Thoracic aorta (tissue), 2 donors: ENCODE results near the gene YY1AP1. TPM values are rescaled to one million over a fixed set of nuclear protein-coding genes. Genes with fewer than 3 reads are reported as not detected.
"Not testable (repeated sequence)": the region's sequence is repeated elsewhere in the genome, so short reads cannot be mapped to it uniquely, and the experiment has no call there.

Experiments
- ATAC-seq: fragments of 150-250 bp; one replicate; pipeline ENCODE4 v1.8.0; 2017; ENCODE audit warnings: low read depth; ENCODE audit not compliant: insufficient number of reproducible peaks, low FRiP score
- DNase-seq: peaks from one replicate; pipeline ENCODE4 v3.0.0-alpha.2; 2020; ENCODE audit warnings: low spot score
- H3K27ac ChIP-seq, 2 donors: fragments of 200-600 bp; sonication (generic); 1 replicate in 1 of 2; 2 replicates in 1 of 2; pipeline ENCODE4 v1.5.1; 2016; ENCODE audit warnings: mild to moderate bottlenecking in 2 of 2, moderate library complexity in 2 of 2
- H3K27me3 ChIP-seq: fragments of 200-600 bp; sonication (generic); replicated peaks from 2 replicates; pipeline ENCODE4 v1.6.0; 2016; ENCODE audit warnings: mild to moderate bottlenecking; ENCODE audit not compliant: insufficient read depth
- H3K36me3 ChIP-seq: fragments of 200-600 bp; sonication (generic); one replicate; pipeline ENCODE4 v1.5.1; 2016
- H3K4me1 ChIP-seq, 2 donors: fragments of 200-600 bp; sonication (generic); 1 replicate in 1 of 2; 2 replicates in 1 of 2; pipeline versions ENCODE4 v1.5.1 to v1.6.0; 2016; ENCODE audit warnings: low read depth in 2 of 2, mild to moderate bottlenecking in 1 of 2; ENCODE audit not compliant: control insufficient read depth in 1 of 2
- H3K4me3 ChIP-seq: fragments of 200-600 bp; sonication (generic); 2 replicates; pipeline ENCODE4 v1.5.1; 2016; ENCODE audit warnings: mild to moderate bottlenecking
- H3K9me3 ChIP-seq: fragments of 200-600 bp; sonication (generic); 2 replicates; pipeline ENCODE4 v1.5.1; 2016
- total RNA-seq, 2 donors: library from RNA; depleted of rRNA; stranded (reverse); fragments of >200 nt; gene quantifications; one replicate each; pipeline versions ENCODE4 v1.1.0 to v1.2.3, GENCODE V29; 2016
- TF ChIP-seq, protein P1 (sequence below): fragments of 200-600 bp; sonication (generic); IDR thresholded peaks from one replicate; pipeline ENCODE4 v1.5.1; 2019; ENCODE audit warnings: antibody characterized with exemption

YY1AP1 gene
- total RNA-seq, 2 donors from 2014 or later = 156 to 197 TPM

DNA sequence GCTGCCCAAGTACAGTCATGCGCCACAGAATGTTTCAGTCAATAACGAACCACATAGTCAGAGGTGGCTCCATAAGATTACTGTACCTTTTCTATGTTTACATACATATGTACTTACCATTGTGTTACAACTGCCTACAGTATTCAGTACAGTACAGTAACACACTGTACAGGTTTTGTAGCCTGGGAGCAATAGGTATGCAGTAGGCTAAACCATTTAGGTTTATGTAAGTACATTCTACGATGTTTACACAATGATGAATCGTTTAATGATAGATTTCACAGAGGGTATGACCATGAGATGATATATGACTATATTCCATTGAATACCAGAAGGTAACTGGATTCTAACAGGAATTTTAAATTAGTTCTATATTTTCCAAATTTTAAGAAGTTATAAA, 10.5 kb downstream of the YY1AP1 start:
- no peaks in the 10 kb centered on the region for H3K27me3 ChIP-seq
- TF ChIP-seq, protein P1, sequence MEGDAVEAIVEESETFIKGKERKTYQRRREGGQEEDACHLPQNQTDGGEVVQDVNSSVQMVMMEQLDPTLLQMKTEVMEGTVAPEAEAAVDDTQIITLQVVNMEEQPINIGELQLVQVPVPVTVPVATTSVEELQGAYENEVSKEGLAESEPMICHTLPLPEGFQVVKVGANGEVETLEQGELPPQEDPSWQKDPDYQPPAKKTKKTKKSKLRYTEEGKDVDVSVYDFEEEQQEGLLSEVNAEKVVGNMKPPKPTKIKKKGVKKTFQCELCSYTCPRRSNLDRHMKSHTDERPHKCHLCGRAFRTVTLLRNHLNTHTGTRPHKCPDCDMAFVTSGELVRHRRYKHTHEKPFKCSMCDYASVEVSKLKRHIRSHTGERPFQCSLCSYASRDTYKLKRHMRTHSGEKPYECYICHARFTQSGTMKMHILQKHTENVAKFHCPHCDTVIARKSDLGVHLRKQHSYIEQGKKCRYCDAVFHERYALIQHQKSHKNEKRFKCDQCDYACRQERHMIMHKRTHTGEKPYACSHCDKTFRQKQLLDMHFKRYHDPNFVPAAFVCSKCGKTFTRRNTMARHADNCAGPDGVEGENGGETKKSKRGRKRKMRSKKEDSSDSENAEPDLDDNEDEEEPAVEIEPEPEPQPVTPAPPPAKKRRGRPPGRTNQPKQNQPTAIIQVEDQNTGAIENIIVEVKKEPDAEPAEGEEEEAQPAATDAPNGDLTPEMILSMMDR = no peak
- no peak overlapping the region for H3K4me3 ChIP-seq
- H3K4me1 ChIP-seq = peaks cover 0 to 13% of the 10 kb centered on the region in 2 donors
- ATAC-seq (no peak), DNase-seq (no peak)
- H3K36me3 ChIP-seq = peaks cover 59% of the 10 kb centered on the region
- H3K9me3 ChIP-seq = no peaks in the 10 kb centered on the region
- H3K27ac ChIP-seq = no peak overlapping the region

GRCh38 chr1:155673003-155673402, 15.6 kb downstream of the YY1AP1 start:
- peaks cover 71% of the 10 kb centered on the region for H3K36me3 ChIP-seq
- H3K27me3 ChIP-seq = no peaks in the 10 kb centered on the region
- ATAC-seq (no peak), DNase-seq (no peak)
- no peak overlapping the region for H3K27ac ChIP-seq
- TF ChIP-seq, protein P1 = no peak
- no peaks in the 10 kb centered on the region for H3K9me3 ChIP-seq
- no peaks in the 10 kb centered on the region for H3K4me1 ChIP-seq
- H3K4me3 ChIP-seq = no peak overlapping the region

DNA sequence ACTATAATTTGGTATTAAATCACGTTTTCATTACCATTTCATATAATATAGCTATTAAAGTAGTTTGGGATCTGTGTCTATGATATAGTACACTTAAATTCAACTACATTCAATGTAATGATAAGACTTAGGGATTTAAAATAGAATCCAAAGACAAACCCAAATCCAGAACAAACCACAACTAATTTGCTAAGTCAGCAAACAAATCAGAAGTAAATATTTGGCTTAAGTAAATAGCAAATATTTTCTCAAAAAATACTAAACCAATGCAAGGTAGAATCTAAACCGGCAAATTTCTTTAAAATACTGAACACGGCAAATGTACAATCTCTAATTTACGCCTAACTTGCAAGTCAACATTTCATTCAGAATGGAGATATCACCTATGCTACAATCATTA, 16.8 kb downstream of the YY1AP1 start:
- TF ChIP-seq, protein P1 = no peak
- peaks cover 69% of the 10 kb centered on the region for H3K36me3 ChIP-seq
- no peak for DNase-seq
- no peaks in the 10 kb centered on the region for H3K4me1 ChIP-seq
- no peak for ATAC-seq
- H3K4me3 ChIP-seq = no peak overlapping the region
- no peaks in the 10 kb centered on the region for H3K9me3 ChIP-seq
- H3K27me3 ChIP-seq = no peaks in the 10 kb centered on the region
- H3K27ac ChIP-seq = no peak overlapping the region

DNA sequence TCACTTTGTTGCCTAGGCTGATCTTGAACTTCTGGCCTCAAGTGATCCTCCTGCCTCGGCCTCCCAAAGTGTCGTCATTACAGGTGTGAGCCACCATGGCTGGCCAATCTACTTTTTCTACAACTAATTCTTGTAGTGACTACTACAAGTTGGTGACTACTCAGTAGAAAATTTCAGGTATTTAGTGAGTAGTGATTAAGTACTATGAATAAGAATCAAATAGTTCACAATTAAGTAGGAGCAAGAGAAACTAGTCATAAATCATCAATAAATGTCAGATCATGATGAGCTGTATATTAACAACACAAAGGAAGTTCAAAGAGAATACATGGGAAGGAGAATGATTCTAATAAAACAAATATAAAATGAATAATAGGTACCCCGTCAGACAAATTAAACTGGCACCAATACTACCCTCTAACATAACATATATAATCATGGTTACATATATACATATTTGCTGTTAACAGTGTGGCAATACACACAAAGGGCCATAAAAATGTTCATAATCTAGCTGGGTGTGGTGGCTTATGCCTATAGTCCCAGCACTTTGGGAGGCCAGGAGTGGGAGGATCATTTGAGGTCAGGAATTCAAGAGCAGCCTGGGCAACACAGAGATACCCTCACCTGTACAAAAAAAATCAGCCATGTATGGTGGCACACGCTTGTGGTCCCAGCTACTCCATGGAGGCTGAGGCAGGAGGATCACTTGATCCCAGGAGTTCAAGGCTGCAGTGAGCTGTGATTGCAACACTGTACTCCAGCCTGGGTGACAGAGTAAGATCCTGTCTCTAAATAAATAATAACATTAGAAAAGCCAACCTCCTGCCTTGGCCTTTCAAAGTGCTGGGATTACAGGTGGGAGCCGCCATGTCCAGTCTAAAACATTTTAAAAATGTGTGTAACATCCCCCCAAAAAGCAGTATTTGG, 19.1 kb downstream of the YY1AP1 start:
- no peaks in the 10 kb centered on the region for H3K4me1 ChIP-seq
- TF ChIP-seq, protein P1 = no peak
- H3K4me3 ChIP-seq = no peak overlapping the region
- H3K36me3 ChIP-seq = peaks cover 72% of the 10 kb centered on the region
- ATAC-seq (no peak), DNase-seq (no peak)
- H3K27me3 ChIP-seq = no peaks in the 10 kb centered on the region
- no peaks in the 10 kb centered on the region for H3K9me3 ChIP-seq
- H3K27ac ChIP-seq = no peak overlapping the region

GRCh38 chr1:155661239-155661638, 27.3 kb downstream of the YY1AP1 start:
- not testable (repeated sequence) for ATAC-seq, H3K27ac ChIP-seq, DNase-seq, H3K27me3 ChIP-seq, H3K4me1 ChIP-seq, H3K9me3 ChIP-seq, H3K4me3 ChIP-seq
- peaks cover 71% of the 10 kb centered on the region for H3K36me3 ChIP-seq
